ENCODE data around the gene PRSS53. TPM values are rescaled to one million over a fixed set of nuclear protein-coding genes. Genes with fewer than 3 reads are reported as not detected.
A peak's percentile ranks its signal among the peaks of the same experiment; 100 is the strongest.

Gene PRSS53
- total RNA-seq, 2 experiments from 2014 or later = 3.7 to 5.7 TPM

DNA sequence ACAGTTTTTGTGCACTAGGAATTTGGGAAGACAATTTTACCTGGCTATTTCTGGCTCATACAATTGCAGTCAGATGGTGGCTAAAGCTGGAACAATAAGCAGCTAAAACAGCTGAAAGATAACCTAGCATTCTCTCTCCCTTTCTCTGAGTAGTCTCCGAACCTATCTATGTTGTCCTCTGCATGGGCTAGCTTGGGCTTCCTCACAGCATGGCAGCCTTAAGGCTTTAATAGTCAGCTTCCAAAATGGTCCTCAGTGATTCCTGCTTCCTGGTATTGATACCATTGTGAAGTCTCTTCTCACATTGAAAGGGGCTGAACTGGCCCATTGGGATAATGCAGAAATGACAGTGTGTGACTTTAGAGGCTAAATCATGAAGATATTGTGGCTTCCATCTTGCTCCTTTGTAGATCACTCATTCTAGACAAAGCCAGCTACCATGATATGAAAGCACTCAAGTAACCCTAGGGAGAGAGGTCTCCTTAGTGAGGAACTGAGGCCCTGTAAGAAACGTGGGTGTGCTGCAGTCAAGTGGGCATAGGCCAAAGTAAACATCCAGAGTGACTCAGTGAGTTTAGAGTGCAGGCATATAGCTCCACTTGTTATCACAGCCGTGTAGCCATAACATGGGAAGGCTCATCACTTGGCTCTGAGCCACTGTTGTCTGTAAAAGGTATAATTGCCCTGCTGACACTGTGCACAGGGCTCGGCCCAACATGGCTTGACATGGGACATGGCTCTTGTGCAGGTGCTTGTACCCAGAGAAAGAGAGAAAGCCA is 11.3 kb upstream of the PRSS53 start:
- no peak for DNase-seq (ENCODE audit: low spot score)
- BruUV-seq (replicated peaks) = no TSS peak
- ChIA-PET POLR2A (interaction anchor here (0.6 kb wide), 3 partner anchors 21 to 541 kb away, joined by 3 to 7 read pairs (median 3); no protein-coding TSS in a partner anchor), CTCF (ENCODE audit: unreplicated experiment) (no interaction called here)
- H3K9me3 ChIP-seq (ENCODE audit: low read length) = no peaks in the 10 kb centered on the region
- H3K79me2 ChIP-seq (ENCODE audit: insufficient read depth, low read depth, low read length) = no peaks in the 10 kb centered on the region
- no peak overlapping the region for H3K27ac ChIP-seq (ENCODE audit: low read depth, low read length, poor library complexity, severe bottlenecking)
- no peak overlapping the region for H2AFZ ChIP-seq (ENCODE audit: low read length)
- no peaks in the 10 kb centered on the region for H3K9me2 ChIP-seq (ENCODE audit: insufficient read depth, low read length)
- no peak overlapping the region for H3K4me2 ChIP-seq (ENCODE audit: low read length)
- H3K4me1 ChIP-seq (ENCODE audit: insufficient read depth, low read length, poor library complexity, severe bottlenecking) = peaks cover 8% of the 10 kb centered on the region
- TF ChIP-seq EZH2phosphoT487 (IDR thresholded peaks at IDR 0.05; ENCODE audit: borderline replicate concordance, low read depth, low read length) = no peak
- TF ChIP-seq, protein P1, sequence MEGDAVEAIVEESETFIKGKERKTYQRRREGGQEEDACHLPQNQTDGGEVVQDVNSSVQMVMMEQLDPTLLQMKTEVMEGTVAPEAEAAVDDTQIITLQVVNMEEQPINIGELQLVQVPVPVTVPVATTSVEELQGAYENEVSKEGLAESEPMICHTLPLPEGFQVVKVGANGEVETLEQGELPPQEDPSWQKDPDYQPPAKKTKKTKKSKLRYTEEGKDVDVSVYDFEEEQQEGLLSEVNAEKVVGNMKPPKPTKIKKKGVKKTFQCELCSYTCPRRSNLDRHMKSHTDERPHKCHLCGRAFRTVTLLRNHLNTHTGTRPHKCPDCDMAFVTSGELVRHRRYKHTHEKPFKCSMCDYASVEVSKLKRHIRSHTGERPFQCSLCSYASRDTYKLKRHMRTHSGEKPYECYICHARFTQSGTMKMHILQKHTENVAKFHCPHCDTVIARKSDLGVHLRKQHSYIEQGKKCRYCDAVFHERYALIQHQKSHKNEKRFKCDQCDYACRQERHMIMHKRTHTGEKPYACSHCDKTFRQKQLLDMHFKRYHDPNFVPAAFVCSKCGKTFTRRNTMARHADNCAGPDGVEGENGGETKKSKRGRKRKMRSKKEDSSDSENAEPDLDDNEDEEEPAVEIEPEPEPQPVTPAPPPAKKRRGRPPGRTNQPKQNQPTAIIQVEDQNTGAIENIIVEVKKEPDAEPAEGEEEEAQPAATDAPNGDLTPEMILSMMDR (conservative IDR thresholded peaks at IDR 0.05; ENCODE audit: low read length) = no peak
- H3K36me3 ChIP-seq (ENCODE audit: insufficient read depth, low read length) = no peaks in the 10 kb centered on the region
- H4K20me1 ChIP-seq (ENCODE audit: insufficient read depth, low read length) = no peaks in the 10 kb centered on the region
- intact Hi-C loops (cut with micrococcal nuclease; ENCODE audit: unreplicated experiment) = no loop called here
- no peak overlapping the region for H3K4me3 ChIP-seq (ENCODE audit: low read depth, low read length, poor library complexity, severe bottlenecking)

- Histone ChIP-seq H3K4me3 (ENCODE audit: low read depth, low read length, poor library complexity, severe bottlenecking) (peak within 1 kb of the TSS; percentile 86), H3K79me2 (ENCODE audit: insufficient read depth, low read depth, low read length) (peaks cover 23% of the 10 kb centered on the region), H2AFZ (ENCODE audit: low read length) (peak within 1 kb of the TSS; percentile 81), H4K20me1 (ENCODE audit: insufficient read depth, low read length) (peaks cover 5% of the 10 kb centered on the region; the same call in 1 of the 2 replicates), H3K27ac (ENCODE audit: low read depth, low read length, poor library complexity, severe bottlenecking) (peak within 1 kb of the TSS; percentile 71), H3K9me2 (ENCODE audit: insufficient read depth, low read length) (no peaks in the 10 kb centered on the region), H3K4me1 (ENCODE audit: insufficient read depth, low read length, poor library complexity, severe bottlenecking) (peaks cover 18% of the 10 kb centered on the region), H3K36me3 (ENCODE audit: insufficient read depth, low read length) (peaks cover 24% of the 10 kb centered on the region), H3K4me2 (ENCODE audit: low read length) (peak within 1 kb of the TSS; percentile 100), H3K9me3 (ENCODE audit: low read length) (no peaks in the 10 kb centered on the region)
- no TSS peak for BruUV-seq (replicated peaks)
- no peak for TF ChIP-seq EZH2phosphoT487 (IDR thresholded peaks at IDR 0.05; ENCODE audit: borderline replicate concordance, low read depth, low read length)
- TF ChIP-seq, protein P1 (conservative IDR thresholded peaks at IDR 0.05; ENCODE audit: low read length) = no peak
- POLR2A ChIA-PET = interaction anchor here (1.0 to 1.7 kb wide), 3 partner anchors 20 to 23 kb away, joined by 3 to 5 read pairs (median 4); partner anchors contain the start of genes KAT8, ZNF646 and ZNF668
- intact Hi-C loops (cut with micrococcal nuclease; ENCODE audit: unreplicated experiment) = loop anchor here (1.0 kb wide), 3 partner anchors 20 to 109 kb away; partner anchors contain the start of genes HSD3B7, ZNF646 and ZNF668
- CTCF ChIA-PET (ENCODE audit: unreplicated experiment) = no interaction called here
- DNase-seq (ENCODE audit: low spot score) = peak; percentile 92
Observed at GRCh38 chr16:31094424-31095120, 5.8 kb upstream of the PRSS53 start, which contains the start of gene VKORC1. TSS of gene VKORC1 (minus strand) at chr16:31094797. CDS start at chr16:31094729, 68 bp downstream.
